Mesendoderm (in vitro differentiated cells): Measurements from ENCODE around the gene CSNK1D.

Experiments
- DNase-seq: peaks from one replicate; pipeline ENCODE4 v3.0.0; 2013
- H2AK5ac ChIP-seq: 2 replicates; pipeline ENCODE4 v1.6.1; 2013; ENCODE audit warnings: low read length, inconsistent platforms
- H2BK120ac ChIP-seq: 2 replicates; pipeline ENCODE4 v1.6.1; 2013; ENCODE audit warnings: low read depth, mild to moderate bottlenecking, low read length, moderate library complexity, mixed read lengths
- H2BK15ac ChIP-seq: replicated peaks from 2 replicates; pipeline ENCODE4 v1.6.1; 2013; ENCODE audit warnings: low read depth, mild to moderate bottlenecking, moderate library complexity
- H2BK5ac ChIP-seq: 2 replicates; pipeline ENCODE4 v1.6.1; 2013; ENCODE audit warnings: low read length, inconsistent platforms
- H3K18ac ChIP-seq: 2 replicates; pipeline ENCODE4 v1.6.1; 2013; ENCODE audit warnings: mild to moderate bottlenecking, low read length, mixed read lengths
- H3K23ac ChIP-seq: one replicate; pipeline ENCODE4 v1.6.1; 2013; ENCODE audit warnings: low read length
- H3K27ac ChIP-seq: 2 replicates; pipeline ENCODE4 v1.5.1; 2013; ENCODE audit warnings: low read depth, mild to moderate bottlenecking, inconsistent platforms, low read length, moderate library complexity
- H3K27me3 ChIP-seq: 2 replicates; pipeline ENCODE4 v1.6.1; 2013; ENCODE audit warnings: low read length, control low read depth, mild to moderate bottlenecking, inconsistent platforms; ENCODE audit not compliant: insufficient read depth, poor library complexity
- H3K36me3 ChIP-seq: 2 replicates; pipeline ENCODE4 v1.6.1; 2013; ENCODE audit warnings: low read length, inconsistent platforms; ENCODE audit not compliant: control insufficient read depth, insufficient read depth
- H3K4ac ChIP-seq: one replicate; pipeline ENCODE4 v1.6.1; 2013; ENCODE audit warnings: low read depth, mild to moderate bottlenecking, low read length, moderate library complexity
- H3K4me1 ChIP-seq: 2 replicates; pipeline ENCODE4 v1.6.1; 2013; ENCODE audit warnings: low read depth, low read length, inconsistent platforms; ENCODE audit not compliant: control insufficient read depth
- H3K4me2 ChIP-seq: 2 replicates; pipeline ENCODE4 v1.6.1; 2013; ENCODE audit warnings: low read length
- H3K4me3 ChIP-seq: 2 replicates; pipeline ENCODE4 v1.5.1; 2013; ENCODE audit warnings: mild to moderate bottlenecking, low read length
- H3K56ac ChIP-seq: one replicate; pipeline ENCODE4 v1.6.1; 2013; ENCODE audit warnings: low read length
- H3K79me1 ChIP-seq: 2 replicates; pipeline ENCODE4 v1.6.1; 2013; ENCODE audit warnings: low read length, inconsistent platforms
- H3K79me2 ChIP-seq: 2 replicates; pipeline ENCODE4 v1.6.1; 2013; ENCODE audit warnings: mild to moderate bottlenecking, low read length; ENCODE audit not compliant: control insufficient read depth, insufficient read depth
- H3K9ac ChIP-seq: 2 replicates; pipeline ENCODE4 v1.6.1; 2013; ENCODE audit warnings: low read length, inconsistent platforms
- H4K5ac ChIP-seq: one replicate; pipeline ENCODE4 v1.6.1; 2013; ENCODE audit warnings: low read length
- H4K8ac ChIP-seq: one replicate; pipeline ENCODE4 v1.6.1; 2013; ENCODE audit warnings: low read depth, mild to moderate bottlenecking, control low read depth, low read length, moderate library complexity
- WGBS: extraction: QIAGEN DNeasy Blood & Tissue Kit; methylation state at CpG from one replicate; pipeline ENCODE4 v1.1.7; 2013; ENCODE audit warnings: low lambda C conversion rate, missing lambda C conversion rate; ENCODE audit not compliant: insufficient coverage; ENCODE audit errors: extremely low coverage; 5-methylcytosine and 5-hydroxymethylcytosine counted together

Gene CSNK1D

DNA sequence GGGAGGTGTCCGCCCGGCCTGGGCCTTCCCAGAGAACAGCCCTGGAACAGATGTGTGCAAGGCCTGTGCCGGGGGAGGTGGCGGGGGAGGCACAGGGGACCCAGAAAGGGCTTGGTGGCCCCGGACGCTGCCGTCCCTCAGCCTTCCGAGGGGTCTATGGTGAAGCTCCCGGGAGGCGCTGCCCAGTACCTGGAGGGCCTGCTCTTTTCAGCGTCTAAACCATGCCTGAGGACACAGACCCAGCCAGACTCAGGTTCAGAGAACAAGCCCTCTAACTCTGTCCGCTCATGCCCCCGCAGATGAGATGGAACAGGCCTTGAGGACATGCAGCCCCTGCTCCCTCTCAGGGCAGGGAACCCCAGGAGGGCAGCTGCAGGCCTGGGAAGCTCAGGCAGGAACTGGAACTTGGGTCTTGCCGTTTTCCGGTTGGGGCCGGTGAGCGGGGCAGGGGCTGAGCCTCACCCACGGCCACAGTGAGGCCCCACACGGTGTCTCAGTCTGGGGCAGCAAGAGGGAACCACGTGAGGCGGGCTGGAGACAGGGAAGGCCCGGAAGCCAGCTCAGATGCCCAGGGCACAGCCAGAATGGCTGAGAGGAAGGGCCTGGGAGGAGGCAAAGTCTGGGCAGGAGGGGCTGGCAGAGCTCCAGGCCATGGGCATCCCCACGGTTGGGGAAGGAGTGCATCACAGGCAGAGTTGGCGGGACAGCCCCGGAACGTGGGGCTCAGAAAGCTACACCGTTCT is 32.1 kb downstream of the CSNK1D start:
- Histone ChIP-seq H3K27ac (no peak overlapping the region), H3K4me3 (no peak overlapping the region), H4K5ac (no peak overlapping the region), H4K8ac (no peak overlapping the region), H2AK5ac (no peak overlapping the region), H3K9ac (no peak overlapping the region), H2BK120ac (no peak overlapping the region), H3K56ac (no peak overlapping the region), H3K36me3 (peaks cover 21% of the 10 kb centered on the region), H3K4me1 (no peaks in the 10 kb centered on the region), H3K4ac (no peak overlapping the region), H3K79me1 (peaks cover 12% of the 10 kb centered on the region), H3K18ac (no peak overlapping the region), H3K23ac (no peak overlapping the region), H2BK15ac (no peak overlapping the region), H3K27me3 (no peaks in the 10 kb centered on the region), H3K4me2 (no peak overlapping the region), H2BK5ac (no peak overlapping the region), H3K79me2 (peaks cover 6% of the 10 kb centered on the region)
- no CpG with 5 or more reads among the region's 27 CpGs for WGBS
- no peak for DNase-seq

DNA sequence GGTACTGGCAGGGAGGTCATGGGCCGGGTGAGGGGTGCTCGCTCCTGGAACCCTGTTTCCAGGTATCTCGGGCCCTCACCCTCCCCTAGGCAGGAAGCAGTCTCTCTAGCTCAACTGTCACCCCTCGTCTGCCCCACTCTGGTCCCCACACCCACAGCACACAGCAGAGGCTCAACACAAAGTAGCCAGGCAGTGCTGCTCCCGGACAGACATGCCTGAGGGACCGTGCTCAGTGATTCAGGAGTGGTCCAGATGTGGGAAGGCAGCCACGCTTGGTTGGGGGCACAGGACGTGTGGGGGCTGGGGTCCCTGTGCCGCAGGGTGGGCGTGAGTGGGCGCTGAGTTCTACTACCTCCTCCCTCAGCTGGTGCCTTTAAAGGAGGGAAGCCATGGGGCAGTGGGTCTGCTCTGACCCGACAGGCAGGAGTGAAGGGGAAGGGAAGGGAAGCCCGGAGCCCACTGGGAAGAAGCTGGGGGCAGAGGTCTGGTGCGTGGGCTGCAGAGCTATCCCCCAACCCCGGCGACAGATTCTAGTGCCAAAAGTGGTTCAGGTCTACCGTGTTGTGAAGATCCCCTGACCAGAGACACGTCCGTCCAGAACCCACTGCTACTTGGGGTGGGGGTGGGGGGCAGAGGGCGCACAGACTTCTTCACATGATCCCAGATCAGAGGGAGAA is 32.9 kb downstream of the CSNK1D start:
- H2BK15ac ChIP-seq = no peak overlapping the region
- no peak overlapping the region for H3K4me2 ChIP-seq
- H2BK5ac ChIP-seq = no peak overlapping the region
- H3K23ac ChIP-seq = no peak overlapping the region
- H3K27ac ChIP-seq = no peak overlapping the region
- peaks cover 12% of the 10 kb centered on the region for H3K79me1 ChIP-seq
- no peak overlapping the region for H3K9ac ChIP-seq
- no peak overlapping the region for H2AK5ac ChIP-seq
- peaks cover 18% of the 10 kb centered on the region for H3K36me3 ChIP-seq
- no peak overlapping the region for H3K18ac ChIP-seq
- H3K56ac ChIP-seq = no peak overlapping the region
- WGBS = no CpG with 5 or more reads among the region's 20 CpGs
- no peaks in the 10 kb centered on the region for H3K27me3 ChIP-seq
- H4K8ac ChIP-seq = no peak overlapping the region
- H4K5ac ChIP-seq = no peak overlapping the region
- no peak for DNase-seq
- H3K4me3 ChIP-seq = no peak overlapping the region
- H2BK120ac ChIP-seq = no peak overlapping the region
- H3K4ac ChIP-seq = no peak overlapping the region
- no peaks in the 10 kb centered on the region for H3K4me1 ChIP-seq
- H3K79me2 ChIP-seq = peaks cover 6% of the 10 kb centered on the region

DNA sequence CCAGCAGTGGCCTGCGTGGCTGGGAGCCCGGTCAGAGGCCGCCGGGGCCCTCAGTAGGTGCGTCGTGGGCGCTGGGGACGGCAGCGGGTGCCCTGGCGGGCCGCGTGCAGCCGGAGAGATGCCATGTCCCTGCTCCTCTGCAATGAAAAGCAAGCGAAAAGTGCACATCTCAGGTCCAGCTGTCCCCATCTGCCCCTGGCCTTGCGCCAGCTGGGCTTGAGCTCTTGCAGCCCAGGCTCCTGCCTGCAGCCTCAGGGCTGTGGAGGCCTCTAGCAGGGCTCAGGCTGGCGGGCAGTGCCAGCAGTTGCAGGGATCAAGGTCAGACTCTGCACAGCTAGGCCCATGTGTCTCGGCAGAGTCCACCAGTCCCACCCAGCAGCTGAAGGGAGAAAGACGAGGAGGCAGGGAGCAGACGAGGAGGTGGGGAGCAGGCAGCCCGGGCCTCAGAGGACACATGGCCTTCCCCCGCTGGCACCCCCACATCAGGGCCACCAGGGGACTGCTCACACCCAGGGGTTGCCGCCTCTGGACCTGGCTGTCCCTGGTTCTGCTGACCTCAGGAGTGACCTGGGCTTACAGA is 33.5 kb downstream of the CSNK1D start:
- H3K79me1 ChIP-seq = peaks cover 12% of the 10 kb centered on the region
- no peaks in the 10 kb centered on the region for H3K27me3 ChIP-seq
- no peak overlapping the region for H3K9ac ChIP-seq
- H3K4ac ChIP-seq = no peak overlapping the region
- no peak overlapping the region for H3K27ac ChIP-seq
- no peak overlapping the region for H3K56ac ChIP-seq
- H2BK15ac ChIP-seq = no peak overlapping the region
- peaks cover 6% of the 10 kb centered on the region for H3K79me2 ChIP-seq
- H3K18ac ChIP-seq = no peak overlapping the region
- H3K4me3 ChIP-seq = no peak overlapping the region
- no peak overlapping the region for H3K4me2 ChIP-seq
- no peak overlapping the region for H4K8ac ChIP-seq
- WGBS = no CpG with 5 or more reads among the region's 22 CpGs
- no peak overlapping the region for H2AK5ac ChIP-seq
- H2BK5ac ChIP-seq = no peak overlapping the region
- no peak overlapping the region for H4K5ac ChIP-seq
- no peaks in the 10 kb centered on the region for H3K4me1 ChIP-seq
- no peak overlapping the region for H3K23ac ChIP-seq
- no peak overlapping the region for H2BK120ac ChIP-seq
- H3K36me3 ChIP-seq = peaks cover 14% of the 10 kb centered on the region
- DNase-seq = no peak

DNA sequence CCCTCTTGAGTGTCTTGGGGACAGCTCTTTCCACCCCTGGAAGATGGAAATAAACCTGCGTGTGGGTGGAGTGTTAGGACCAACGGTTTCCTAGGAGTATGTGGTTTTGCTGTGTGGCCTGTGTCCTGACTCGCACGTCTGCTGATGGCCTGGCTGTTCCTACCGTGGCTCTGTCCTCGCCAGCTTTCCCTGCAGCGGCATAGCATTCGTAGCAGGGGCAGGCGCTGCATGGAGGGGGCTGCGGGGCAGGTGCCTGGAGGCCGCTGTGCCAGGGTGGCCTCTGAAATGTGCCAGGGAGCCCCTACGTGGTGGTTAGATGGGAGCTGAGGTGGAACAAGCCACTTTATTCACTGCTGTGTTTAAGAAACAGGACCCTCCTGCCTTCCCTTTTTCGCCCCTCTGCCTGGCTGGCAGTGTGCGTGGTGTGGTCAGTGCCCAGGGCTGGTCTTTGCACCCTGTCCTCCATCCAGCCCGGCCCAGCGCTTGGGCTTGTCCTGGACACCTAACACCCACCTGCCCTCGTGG is 34.0 kb downstream of the CSNK1D start:
- peaks cover 6% of the 10 kb centered on the region for H3K79me2 ChIP-seq
- no peak overlapping the region for H3K23ac ChIP-seq
- H3K27me3 ChIP-seq = no peaks in the 10 kb centered on the region
- H3K9ac ChIP-seq = no peak overlapping the region
- no peak overlapping the region for H3K18ac ChIP-seq
- H3K4me2 ChIP-seq = no peak overlapping the region
- peaks cover 12% of the 10 kb centered on the region for H3K79me1 ChIP-seq
- H2BK120ac ChIP-seq = no peak overlapping the region
- H2AK5ac ChIP-seq = no peak overlapping the region
- H4K8ac ChIP-seq = no peak overlapping the region
- H4K5ac ChIP-seq = no peak overlapping the region
- no peak overlapping the region for H3K27ac ChIP-seq
- H3K36me3 ChIP-seq = peaks cover 12% of the 10 kb centered on the region
- H3K4me3 ChIP-seq = no peak overlapping the region
- DNase-seq = no peak
- H2BK15ac ChIP-seq = no peak overlapping the region
- H2BK5ac ChIP-seq = no peak overlapping the region
- H3K4ac ChIP-seq = no peak overlapping the region
- no peaks in the 10 kb centered on the region for H3K4me1 ChIP-seq
- no peak overlapping the region for H3K56ac ChIP-seq
- no CpG with 5 or more reads among the region's 17 CpGs for WGBS

DNA sequence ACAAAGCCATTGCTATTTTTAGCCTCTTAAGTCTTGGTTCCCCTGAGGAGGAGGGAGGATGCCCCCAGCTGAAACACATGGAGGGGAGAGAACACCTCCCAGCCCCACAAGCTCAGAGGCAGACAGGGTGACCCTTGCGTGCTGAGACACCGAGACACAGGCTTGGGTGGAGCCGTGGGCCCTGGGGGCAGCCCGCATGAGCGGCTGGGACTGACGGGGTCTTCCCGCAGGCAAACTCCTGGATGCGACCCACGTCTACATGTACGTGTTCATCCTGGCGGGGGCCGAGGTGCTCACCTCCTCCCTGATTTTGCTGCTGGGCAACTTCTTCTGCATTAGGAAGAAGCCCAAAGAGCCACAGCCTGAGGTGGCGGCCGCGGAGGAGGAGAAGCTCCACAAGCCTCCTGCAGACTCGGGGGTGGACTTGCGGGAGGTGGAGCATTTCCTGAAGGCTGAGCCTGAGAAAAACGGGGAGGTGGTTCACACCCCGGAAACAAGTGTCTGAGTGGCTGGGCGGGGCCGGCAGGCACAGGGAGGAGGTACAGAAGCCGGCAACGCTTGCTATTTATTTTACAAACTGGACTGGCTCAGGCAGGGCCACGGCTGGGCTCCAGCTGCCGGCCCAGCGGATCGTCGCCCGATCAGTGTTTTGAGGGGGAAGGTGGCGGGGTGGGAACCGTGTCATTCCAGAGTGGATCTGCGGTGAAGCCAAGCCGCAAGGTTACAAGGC is 34.9 kb downstream of the CSNK1D start:
- Histone ChIP-seq H3K23ac (no peak overlapping the region), H3K27me3 (no peaks in the 10 kb centered on the region), H2BK120ac (no peak overlapping the region), H3K56ac (no peak overlapping the region), H3K9ac (no peak overlapping the region), H3K36me3 (peaks cover 7% of the 10 kb centered on the region), H3K27ac (no peak overlapping the region), H2BK15ac (no peak overlapping the region), H4K5ac (no peak overlapping the region), H4K8ac (no peak overlapping the region), H2AK5ac (no peak overlapping the region), H3K79me2 (peaks cover 5% of the 10 kb centered on the region), H3K4me2 (no peak overlapping the region), H3K18ac (no peak overlapping the region), H2BK5ac (no peak overlapping the region), H3K79me1 (peaks cover 8% of the 10 kb centered on the region), H3K4me1 (no peaks in the 10 kb centered on the region), H3K4ac (no peak overlapping the region), H3K4me3 (no peak overlapping the region)
- no peak for DNase-seq
- WGBS = no CpG with 5 or more reads among the region's 33 CpGs
